Measurements from ENCODE around the gene CCDC9B.
A peak's percentile ranks its signal among the peaks of the same experiment; 100 is the strongest.

The CCDC9B gene

GRCh38 chr15:40345867-40346578 lies 5.3 kb upstream of the CCDC9B start:
- DNase-seq (ENCODE audit: extremely low read depth in 1 of 2, low read depth in 1 of 2): no peak

GRCh38 chr15:40345225-40345866 lies 4.6 kb upstream of the CCDC9B start:
- DNase-seq (ENCODE audit: extremely low read depth in 1 of 2, low read depth in 1 of 2): no peak

DNA sequence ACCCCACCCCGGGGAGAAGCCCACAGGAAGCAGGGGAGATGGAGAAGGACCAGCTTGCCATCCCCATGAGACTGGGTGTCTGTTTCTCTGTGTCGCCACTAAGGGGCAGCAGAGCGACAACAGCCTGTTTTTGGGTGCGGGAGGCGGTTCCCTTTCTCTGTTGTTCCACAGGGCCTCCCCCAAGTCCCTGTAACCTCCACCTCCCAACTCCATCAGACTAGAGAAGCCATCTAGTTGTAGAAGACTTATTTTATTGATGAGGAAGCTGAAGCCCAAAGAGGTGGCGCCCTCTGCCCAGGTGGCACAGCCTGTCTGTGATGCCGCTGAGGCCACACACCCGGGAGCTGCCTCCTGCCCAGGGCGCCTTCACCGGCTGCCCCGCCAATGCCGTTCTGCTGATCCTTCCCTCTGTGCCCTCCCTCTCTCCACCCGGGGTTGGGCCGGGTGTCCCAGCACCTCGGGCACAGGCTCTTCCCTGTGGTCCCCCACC lies 3.9 kb upstream of the CCDC9B start:
- DNase-seq (ENCODE audit: extremely low read depth in 1 of 2, low read depth in 1 of 2): peak in 1 of 2 donors; percentile 43

GRCh38 chr15:40344217-40344616 lies 3.5 kb upstream of the CCDC9B start:
- DNase-seq (ENCODE audit: extremely low read depth in 1 of 2, low read depth in 1 of 2): no peak

- no peak for DNase-seq (ENCODE audit: extremely low read depth in 1 of 2, low read depth in 1 of 2)
Measured at GRCh38 chr15:40343512-40343911, 2.8 kb upstream of the CCDC9B start.

- no peak for DNase-seq (ENCODE audit: extremely low read depth in 1 of 2, low read depth in 1 of 2)
Measured at GRCh38 chr15:40342416-40343320, 1.9 kb upstream of the CCDC9B start.

DNA sequence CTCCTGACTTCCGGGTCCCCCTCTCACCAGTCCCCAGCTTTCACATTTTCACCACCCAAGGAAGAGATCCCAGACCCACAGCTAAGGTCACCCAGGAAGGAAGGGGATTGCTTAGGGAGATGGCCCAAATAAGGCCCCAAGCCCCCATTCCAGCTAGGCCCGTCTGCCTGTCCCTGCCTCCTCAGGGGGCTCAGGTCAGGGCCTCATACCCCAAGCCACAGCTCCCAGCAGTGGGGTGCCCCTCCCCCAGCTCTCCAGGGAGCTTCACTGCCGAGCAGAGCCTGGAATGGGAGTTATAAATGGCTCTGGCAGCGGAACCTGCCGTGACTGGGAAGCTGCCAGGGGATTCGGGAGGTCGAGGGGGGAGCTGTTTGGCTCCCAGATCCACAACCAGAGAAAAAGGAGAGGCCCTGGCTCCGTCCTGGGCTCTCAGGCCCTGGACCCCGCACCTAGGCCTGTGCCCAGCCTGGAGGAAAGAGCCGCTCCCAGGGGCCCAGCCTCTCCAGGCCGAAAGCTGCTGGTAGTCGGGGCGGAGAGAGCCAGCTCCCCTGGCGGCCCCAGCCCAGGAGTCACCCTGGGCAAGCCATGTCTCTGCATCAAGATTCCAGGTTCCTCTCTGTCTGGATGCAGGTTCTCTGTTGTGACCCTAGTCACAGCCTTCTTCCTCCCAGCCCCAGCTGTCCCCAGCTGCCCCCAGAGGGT lies 550 bp downstream of the CCDC9B start:
- no peak for DNase-seq (ENCODE audit: extremely low read depth in 1 of 2, low read depth in 1 of 2)

DNA sequence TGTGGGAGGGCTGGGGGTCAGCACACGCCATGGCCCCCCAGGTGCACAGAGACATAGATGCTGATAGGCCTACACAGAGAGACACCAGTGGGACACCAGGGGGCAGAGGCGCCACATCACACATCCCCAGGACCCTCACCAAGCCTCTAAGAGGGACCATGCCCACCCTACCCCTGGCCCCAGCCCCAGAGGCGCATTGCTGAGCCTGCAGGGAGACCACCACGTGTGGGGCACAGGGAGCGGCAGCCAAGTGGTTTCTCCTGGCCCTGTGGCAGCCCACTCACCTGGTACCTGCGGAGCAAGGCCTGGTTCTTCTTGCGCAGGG lies 1.2 kb downstream of the CCDC9B start:
- no peak for DNase-seq (ENCODE audit: extremely low read depth in 1 of 2, low read depth in 1 of 2)

- no peak for DNase-seq (ENCODE audit: extremely low read depth in 1 of 2, low read depth in 1 of 2)
Measured at GRCh38 chr15:40338921-40339620, 1.7 kb downstream of the CCDC9B start.

- peak; percentile 57 to 77 for DNase-seq (ENCODE audit: extremely low read depth in 1 of 2, low read depth in 1 of 2)
Measured at GRCh38 chr15:40338041-40338657, 2.6 kb downstream of the CCDC9B start.

DNA sequence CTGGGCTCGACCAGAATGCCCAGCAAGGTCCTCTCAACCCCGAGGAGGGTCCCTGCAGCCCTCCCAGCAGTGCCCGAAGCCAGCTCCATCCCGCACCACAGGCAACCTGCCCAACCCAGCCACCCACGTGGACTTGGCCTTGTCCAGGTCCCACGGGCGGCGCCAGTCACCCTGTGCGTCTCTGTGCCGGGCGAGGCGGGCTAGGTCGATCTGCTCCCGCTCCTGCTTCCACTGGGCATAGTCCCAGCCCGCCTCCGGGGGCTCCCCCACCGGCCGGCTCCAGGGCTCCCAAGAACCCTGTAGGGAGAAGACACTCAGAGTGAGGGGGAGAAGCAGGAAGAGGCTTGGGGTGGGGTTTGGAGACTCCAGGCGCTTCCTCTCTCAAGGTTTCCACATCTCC lies 3.1 kb downstream of the CCDC9B start:
- no peak for DNase-seq (ENCODE audit: extremely low read depth in 1 of 2, low read depth in 1 of 2)

DNA sequence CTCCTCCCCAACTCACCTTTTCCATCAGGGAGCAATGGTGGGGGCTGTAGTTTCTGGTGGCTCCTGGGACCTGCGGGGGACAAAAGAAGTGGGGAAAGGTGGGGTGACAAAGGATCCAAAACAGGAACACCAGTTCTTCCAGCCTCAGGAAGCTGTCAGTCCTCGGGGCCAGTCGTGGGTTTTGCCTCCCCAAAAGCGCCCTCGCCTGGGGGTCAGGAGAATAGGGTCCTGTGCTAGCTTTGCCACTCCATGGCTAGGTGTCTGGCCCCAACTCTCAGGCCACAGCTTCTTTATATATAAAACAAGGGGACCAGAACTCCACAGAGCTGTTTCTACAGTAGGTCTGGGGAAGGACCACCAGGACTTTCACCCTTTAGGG lies 4.0 kb downstream of the CCDC9B start:
- DNase-seq (ENCODE audit: extremely low read depth in 1 of 2, low read depth in 1 of 2): no peak

- DNase-seq (ENCODE audit: extremely low read depth in 1 of 2, low read depth in 1 of 2): no peak
Measured at GRCh38 chr15:40335938-40336743, 4.6 kb downstream of the CCDC9B start.

DNA sequence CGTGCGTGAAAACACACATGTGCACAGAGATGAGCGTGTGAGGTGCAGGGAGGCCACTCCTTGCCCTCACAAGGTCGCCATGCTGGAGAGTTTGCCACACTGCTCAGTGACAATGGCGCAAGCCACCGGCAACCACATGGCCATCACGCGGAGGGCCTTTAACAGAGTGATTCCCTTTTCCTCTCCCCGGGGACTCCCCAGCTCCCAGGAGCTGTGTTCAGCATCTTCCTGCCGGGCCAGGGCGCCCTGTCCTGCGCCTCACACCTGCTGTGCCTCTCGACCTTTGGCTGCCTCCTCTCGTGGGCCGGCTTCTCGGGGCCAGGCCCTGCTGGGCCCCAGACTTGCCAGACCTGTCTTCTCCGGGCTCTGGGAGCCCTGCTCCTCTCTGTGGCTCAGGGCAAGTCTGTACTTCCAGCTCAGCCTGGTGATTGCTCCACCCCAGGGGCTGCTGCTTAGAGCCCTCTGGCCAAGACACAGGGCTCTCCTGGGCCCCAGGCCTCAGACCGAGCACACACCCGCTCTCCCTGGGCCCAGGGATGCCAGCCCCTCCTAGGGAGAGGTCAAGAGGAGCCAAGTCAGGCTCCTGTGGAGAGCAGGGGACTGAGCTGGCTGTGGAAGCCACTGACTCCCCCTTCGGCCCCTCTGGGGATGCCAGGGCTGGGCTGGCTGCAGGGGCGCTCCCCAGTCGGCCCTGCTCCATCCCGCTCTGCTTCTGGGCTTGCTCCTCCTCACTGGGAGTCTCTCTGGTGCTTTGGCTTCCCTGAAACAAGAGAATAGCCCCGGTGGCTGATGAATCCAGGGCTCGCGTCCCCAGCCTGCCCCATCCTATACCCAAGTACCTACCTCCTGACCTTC lies 5.6 kb downstream of the CCDC9B start:
- no peak for DNase-seq (ENCODE audit: extremely low read depth in 1 of 2, low read depth in 1 of 2)

GRCh38 chr15:40334541-40334940 lies 6.2 kb downstream of the CCDC9B start:
- no peak for DNase-seq (ENCODE audit: extremely low read depth in 1 of 2, low read depth in 1 of 2)

- no peak for DNase-seq (ENCODE audit: extremely low read depth in 1 of 2, low read depth in 1 of 2)
Measured at GRCh38 chr15:40333922-40334492, 6.7 kb downstream of the CCDC9B start.

- no peak for DNase-seq (ENCODE audit: extremely low read depth in 1 of 2, low read depth in 1 of 2)
Measured at GRCh38 chr15:40332113-40332781, 8.5 kb downstream of the CCDC9B start.
